GM13976 (cell line): Measurements from ENCODE around the gene PGAP1.
A peak's percentile ranks its signal among the peaks of the same experiment; 100 is the strongest.

Experiments used
- DNase-seq: peaks from one replicate; pipeline ENCODE4 v3.0.0; 2012; ENCODE audit warnings: low spot score
- in situ Hi-C: fragments of 300-500 bp; cut with MboI; formaldehyde crosslinking; loops from one replicate; pipeline ENCODE4 v1.12.0; 2022; ENCODE audit warnings: low sequenced_read_pairs, mixed read lengths, inconsistent platforms; ENCODE audit not compliant: unreplicated experiment
- TF ChIP-seq, protein P1 (sequence below): IDR thresholded peaks from 2 replicates; pipeline ENCODE4 v1.5.1; 2012; ENCODE audit warnings: borderline replicate concordance, mild to moderate bottlenecking; ENCODE audit not compliant: insufficient read depth; ENCODE audit errors: extremely low read depth, missing control alignments, control extremely low read depth

The PGAP1 gene

GRCh38 chr2:196925051-196925767, 1.3 kb downstream of the PGAP1 start:
- in situ Hi-C loops: no loop called here
- TF ChIP-seq, protein P1, sequence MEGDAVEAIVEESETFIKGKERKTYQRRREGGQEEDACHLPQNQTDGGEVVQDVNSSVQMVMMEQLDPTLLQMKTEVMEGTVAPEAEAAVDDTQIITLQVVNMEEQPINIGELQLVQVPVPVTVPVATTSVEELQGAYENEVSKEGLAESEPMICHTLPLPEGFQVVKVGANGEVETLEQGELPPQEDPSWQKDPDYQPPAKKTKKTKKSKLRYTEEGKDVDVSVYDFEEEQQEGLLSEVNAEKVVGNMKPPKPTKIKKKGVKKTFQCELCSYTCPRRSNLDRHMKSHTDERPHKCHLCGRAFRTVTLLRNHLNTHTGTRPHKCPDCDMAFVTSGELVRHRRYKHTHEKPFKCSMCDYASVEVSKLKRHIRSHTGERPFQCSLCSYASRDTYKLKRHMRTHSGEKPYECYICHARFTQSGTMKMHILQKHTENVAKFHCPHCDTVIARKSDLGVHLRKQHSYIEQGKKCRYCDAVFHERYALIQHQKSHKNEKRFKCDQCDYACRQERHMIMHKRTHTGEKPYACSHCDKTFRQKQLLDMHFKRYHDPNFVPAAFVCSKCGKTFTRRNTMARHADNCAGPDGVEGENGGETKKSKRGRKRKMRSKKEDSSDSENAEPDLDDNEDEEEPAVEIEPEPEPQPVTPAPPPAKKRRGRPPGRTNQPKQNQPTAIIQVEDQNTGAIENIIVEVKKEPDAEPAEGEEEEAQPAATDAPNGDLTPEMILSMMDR: no peak
- no peak for DNase-seq

- TF ChIP-seq, protein P1: no peak
- no peak for DNase-seq
- in situ Hi-C loops: no loop called here
These were observed 2.5 kb downstream of the PGAP1 start for GRCh38 chr2:196924051-196924450.

DNA sequence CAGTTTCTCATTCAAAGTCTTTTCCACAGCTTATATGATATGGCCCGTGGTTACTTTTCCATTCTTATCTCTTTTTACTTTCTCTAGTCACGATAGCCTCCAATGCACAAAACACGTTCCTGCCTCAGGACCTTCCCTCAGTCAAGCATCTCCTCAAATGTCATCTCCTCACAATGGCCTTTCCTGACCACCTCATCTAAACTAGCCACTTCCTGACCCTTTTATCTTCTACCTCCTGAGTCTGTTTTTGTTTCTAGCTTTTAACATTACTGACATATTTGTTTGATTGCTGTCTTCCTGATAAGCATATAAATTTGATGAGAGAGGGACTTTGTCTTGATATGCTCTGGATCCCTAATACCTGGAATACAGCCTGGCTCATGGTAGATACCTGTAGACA, 7.6 kb downstream of the PGAP1 start:
- TF ChIP-seq, protein P1: no peak
- in situ Hi-C loops: no loop called here
- DNase-seq: no peak

GRCh38 chr2:196917802-196918201, 8.7 kb downstream of the PGAP1 start:
- no peak for DNase-seq
- TF ChIP-seq, protein P1: no peak
- in situ Hi-C loops: no loop called here

- no peak for DNase-seq
- TF ChIP-seq, protein P1: no peak
- in situ Hi-C loops: no loop called here
These were observed 10.9 kb downstream of the PGAP1 start for GRCh38 chr2:196915507-196916189.

DNA sequence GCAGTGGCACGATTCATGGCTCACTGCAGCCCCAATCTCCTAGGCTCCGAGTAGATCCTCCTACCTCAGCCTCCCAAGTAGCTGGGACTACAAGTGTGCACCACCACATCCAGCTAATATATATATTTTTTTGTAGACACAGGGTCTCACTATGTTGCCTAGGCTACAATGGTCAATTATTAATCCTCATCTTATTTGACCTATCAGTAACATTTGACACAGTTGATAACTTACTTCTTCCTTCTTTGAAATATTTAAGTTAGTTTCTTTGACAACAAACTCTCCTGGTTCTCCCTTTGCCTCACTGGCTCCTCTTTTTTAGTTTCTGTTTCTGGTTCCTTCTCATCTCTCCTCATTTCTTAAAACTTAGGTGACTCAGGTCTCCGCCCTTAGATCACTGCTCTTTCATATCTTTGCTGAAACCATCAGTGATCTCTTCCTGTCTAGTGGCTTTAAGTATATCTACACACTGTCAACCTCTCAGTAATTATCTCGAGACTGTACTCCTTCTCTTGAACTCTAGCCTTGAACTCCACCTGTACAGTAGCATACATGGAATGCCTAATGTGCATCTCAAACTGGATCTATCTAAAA, 11.5 kb downstream of the PGAP1 start:
- in situ Hi-C loops: no loop called here
- DNase-seq: peak; percentile 34
- TF ChIP-seq, protein P1: no peak
